PC-3 (cell line): ENCODE measurements around the gene ULK4. TPM values are rescaled to one million over a fixed set of nuclear protein-coding genes. Genes with fewer than 3 reads are reported as not detected.

Source experiments
- ATAC-seq: fragments of 200-7000 bp; cut with Tn5 transposase; 2 replicates; pipeline ENCODE4 v1.9.1; 2020; ENCODE audit warnings: mild to moderate bottlenecking, moderate library complexity
- BruUV-seq: library from RNA; stranded (reverse); fragments of 400-500 nt; replicated peaks from 2 replicates; lab custom pipeline; 2021; lab: Mats Ljungman, UMichigan
- CTCF ChIA-PET: fragments of 300-600 bp; sonication (Branson Sonifier 250); formaldehyde crosslinking; loops from one replicate; lab custom pipeline; 2022; ENCODE audit warnings: antibody characterized with exemption; lab: Charles Lee
- POLR2A ChIA-PET: fragments of 300-600 bp; sonication (Branson Sonifier 250); formaldehyde crosslinking; loops from one replicate; lab custom pipeline; 2022; ENCODE audit warnings: antibody characterized with exemption; ENCODE audit not compliant: unreplicated experiment; lab: Charles Lee
- DNase-seq: peaks from one replicate; pipeline ENCODE4 v3.0.0-alpha.2; 2015
- H2AFZ ChIP-seq: fragments of 300-600 bp; sonication (generic); 2 replicates; pipeline ENCODE4 v1.6.0; 2016; ENCODE audit warnings: antibody characterized with exemption, low read length
- H3F3A ChIP-seq: fragments of 300-600 bp; sonication (generic); one replicate; pipeline ENCODE4 v1.6.0; 2017; ENCODE audit warnings: antibody characterized with exemption, low read length, control low read depth, mild to moderate bottlenecking; ENCODE audit not compliant: unreplicated experiment
- H3K27ac ChIP-seq: fragments of 300-600 bp; sonication (generic); 2 replicates; pipeline ENCODE4 v1.5.1; 2016; ENCODE audit warnings: mild to moderate bottlenecking, low read length
- H3K27me3 ChIP-seq: fragments of 300-600 bp; sonication (generic); 2 replicates; pipeline ENCODE4 v1.6.1; 2016; ENCODE audit warnings: low read length, mixed read lengths
- H3K36me3 ChIP-seq: fragments of 300-600 bp; sonication (generic); 2 replicates; pipeline ENCODE4 v1.6.1; 2016; ENCODE audit warnings: low read depth, mixed run types, low read length, mixed read lengths
- H3K4me1 ChIP-seq: fragments of 300-600 bp; sonication (generic); 2 replicates; pipeline ENCODE4 v1.5.1; 2016; ENCODE audit warnings: low read length; ENCODE audit not compliant: insufficient read depth
- H3K4me2 ChIP-seq: fragments of 300-600 bp; sonication (generic); 2 replicates; pipeline ENCODE4 v1.6.0; 2016; ENCODE audit warnings: low read length
- H3K4me3 ChIP-seq: fragments of 300-600 bp; sonication (generic); 2 replicates; pipeline ENCODE4 v1.5.1; 2016; ENCODE audit warnings: mild to moderate bottlenecking, low read length, mixed read lengths
- H3K79me2 ChIP-seq: fragments of 300-600 bp; sonication (generic); 2 replicates; pipeline ENCODE4 v1.6.1; 2017; ENCODE audit warnings: low read length, mixed read lengths
- H3K9ac ChIP-seq: fragments of 300-600 bp; sonication (generic); 2 replicates; pipeline ENCODE4 v1.6.0; 2016; ENCODE audit warnings: mild to moderate bottlenecking, low read length
- H3K9me2 ChIP-seq: fragments of 300-600 bp; sonication (generic); replicated peaks from 2 replicates; pipeline ENCODE4 v1.6.1; 2016; ENCODE audit warnings: mixed run types, low read length, mixed read lengths
- H3K9me3 ChIP-seq: fragments of 300-600 bp; sonication (generic); 2 replicates; pipeline ENCODE4 v1.6.1; 2016; ENCODE audit warnings: low read length, mixed read lengths
- H4K20me1 ChIP-seq: fragments of 300-600 bp; sonication (generic); 2 replicates; pipeline ENCODE4 v1.6.1; 2016; ENCODE audit warnings: low read length, mixed read lengths
- CTCF ChIP-seq: fragments of 300-600 bp; sonication (generic); conservative IDR thresholded peaks from 2 replicates; pipeline ENCODE4 v1.5.1; 2017; ENCODE audit warnings: antibody characterized with exemption, low read depth, mild to moderate bottlenecking, low read length
- EZH2 ChIP-seq: fragments of 300-600 bp; sonication (generic); IDR thresholded peaks from one replicate; pipeline ENCODE4 v1.6.1; 2017; ENCODE audit warnings: antibody characterized with exemption, mild to moderate bottlenecking, low read length; ENCODE audit not compliant: unreplicated experiment
- EZH2phosphoT487 ChIP-seq: fragments of 300-600 bp; sonication (generic); IDR thresholded peaks from 2 replicates; pipeline ENCODE4 v1.6.1; 2018; ENCODE audit warnings: mild to moderate bottlenecking, antibody characterized with exemption, low read length, borderline replicate concordance
- intact Hi-C: fragments of 100-400 bp; cut with micrococcal nuclease; formaldehyde crosslinking; loops from 2 replicates; pipeline ENCODE4 v1.9.0; 2023
- total RNA-seq: library from RNA; depleted of rRNA; stranded (reverse); fragments of >200 nt; gene quantifications from 2 replicates; pipeline ENCODE4 v1.2.3, GENCODE V29; 2014

The ULK4 gene
- total RNA-seq, 1 experiment from 2014 or later: 4.8 TPM

GRCh38 chr3:41502481-41502880 is 459.4 kb downstream of the ULK4 start:
- Histone ChIP-seq H3K36me3 (no peaks in the 10 kb centered on the region), H3K4me3 (no peak overlapping the region), H3K27me3 (no peaks in the 10 kb centered on the region), H3K9me2 (no peaks in the 10 kb centered on the region), H3K4me2 (no peak overlapping the region), H3K27ac (no peak overlapping the region), H3K9me3 (no peaks in the 10 kb centered on the region), H3K79me2 (no peaks in the 10 kb centered on the region), H3K4me1 (no peaks in the 10 kb centered on the region), H3K9ac (no peak overlapping the region), H2AFZ (no peak overlapping the region), H4K20me1 (no peaks in the 10 kb centered on the region), H3F3A (no peaks in the 10 kb centered on the region)
- ChIA-PET CTCF (no interaction called here), POLR2A (no interaction called here)
- intact Hi-C loops: no loop called here
- TF ChIP-seq EZH2phosphoT487 (no peak), EZH2 (no peak), CTCF (no peak)
- no peak for ATAC-seq
- no peak for DNase-seq
- no TSS peak for BruUV-seq

GRCh38 chr3:41502023-41502422 is 459.9 kb downstream of the ULK4 start:
- no peaks in the 10 kb centered on the region for H3F3A ChIP-seq
- no peaks in the 10 kb centered on the region for H3K36me3 ChIP-seq
- no peak overlapping the region for H3K4me2 ChIP-seq
- no peaks in the 10 kb centered on the region for H3K79me2 ChIP-seq
- no peaks in the 10 kb centered on the region for H3K9me3 ChIP-seq
- ChIA-PET POLR2A (no interaction called here), CTCF (no interaction called here)
- no peak for TF ChIP-seq EZH2
- no peak for TF ChIP-seq EZH2phosphoT487
- no peak for TF ChIP-seq CTCF
- no TSS peak for BruUV-seq
- no peaks in the 10 kb centered on the region for H3K9me2 ChIP-seq
- H3K9ac ChIP-seq: no peak overlapping the region
- H3K4me1 ChIP-seq: no peaks in the 10 kb centered on the region
- no peak overlapping the region for H3K27ac ChIP-seq
- H2AFZ ChIP-seq: no peak overlapping the region
- no peaks in the 10 kb centered on the region for H4K20me1 ChIP-seq
- no peak overlapping the region for H3K4me3 ChIP-seq
- DNase-seq (no peak), ATAC-seq (no peak)
- H3K27me3 ChIP-seq: no peaks in the 10 kb centered on the region
- intact Hi-C loops: no loop called here

DNA sequence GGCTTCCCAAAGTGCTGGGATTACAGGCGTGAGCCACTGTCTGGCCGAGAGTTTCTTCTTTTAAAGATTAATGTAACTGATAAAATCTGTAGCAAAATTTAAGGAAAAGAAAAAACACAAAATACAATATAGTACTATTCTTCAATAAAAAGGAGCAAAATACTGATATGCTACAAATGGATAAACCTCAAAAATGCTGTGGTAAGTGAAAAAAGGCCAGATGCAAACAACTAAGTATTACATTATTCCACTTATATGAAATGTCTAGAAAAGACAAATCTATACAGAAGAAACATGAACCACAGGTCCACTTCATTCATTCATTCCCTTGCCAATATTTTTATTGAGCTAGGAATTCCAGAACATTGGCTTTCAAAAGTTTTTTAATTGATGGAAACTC is 463.1 kb downstream of the ULK4 start:
- Histone ChIP-seq H3F3A (no peaks in the 10 kb centered on the region), H3K9me3 (no peaks in the 10 kb centered on the region), H3K4me2 (no peak overlapping the region), H3K36me3 (no peaks in the 10 kb centered on the region), H3K79me2 (no peaks in the 10 kb centered on the region), H4K20me1 (no peaks in the 10 kb centered on the region), H2AFZ (no peak overlapping the region), H3K9ac (no peak overlapping the region), H3K4me3 (no peak overlapping the region), H3K9me2 (no peaks in the 10 kb centered on the region), H3K4me1 (no peaks in the 10 kb centered on the region), H3K27me3 (no peaks in the 10 kb centered on the region), H3K27ac (no peak overlapping the region)
- BruUV-seq: no TSS peak
- no peak for ATAC-seq
- CTCF ChIA-PET: no interaction called here
- intact Hi-C loops: no loop called here
- no peak for DNase-seq
- TF ChIP-seq EZH2phosphoT487 (no peak), EZH2 (no peak), CTCF (no peak)
- POLR2A ChIA-PET: no interaction called here
